ENCODE measurements around the gene XXYLT1. TPM values are rescaled to one million over a fixed set of nuclear protein-coding genes. Genes with fewer than 3 reads are reported as not detected.

The XXYLT1 gene
- polyA plus RNA-seq, 1 donor (not counting 4 experiments of a cell fraction or from before 2014, with no cell fraction given), result 11.1 TPM

DNA sequence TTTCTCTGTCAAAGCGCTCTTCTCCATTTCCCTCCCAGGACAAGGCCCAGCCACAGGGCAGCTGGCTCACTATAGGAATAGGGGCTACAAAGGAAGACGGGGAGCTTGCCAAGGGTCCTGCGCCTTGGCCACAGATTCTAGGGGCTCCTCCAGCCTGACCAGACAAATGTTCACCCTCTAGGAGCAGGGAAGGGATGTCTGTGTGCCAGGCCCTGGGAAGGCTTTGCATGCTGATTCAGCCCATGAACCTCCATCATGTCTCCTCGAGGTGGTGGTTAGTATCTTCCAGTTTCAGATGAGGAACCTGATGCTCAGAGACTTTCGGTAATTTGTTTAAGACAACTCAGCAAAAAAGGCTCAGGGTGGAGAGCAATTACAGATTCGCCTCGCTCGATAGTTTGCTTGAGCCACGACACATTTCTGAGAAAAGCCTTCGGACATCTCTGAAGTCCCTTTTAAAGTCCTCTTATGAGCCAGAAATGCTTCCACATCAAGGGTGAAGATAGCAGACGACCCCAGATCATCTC is 110.0 kb downstream of the XXYLT1 start:
- FAIRE-seq (no peak), DNase-seq (ENCODE audit: low read depth, low spot score) (no peak)
- Histone ChIP-seq H2AFZ (ENCODE audit: control insufficient read depth, low read length) (no peak overlapping the region), H3K27me3 (ENCODE audit: control insufficient read depth, extremely low read depth, insufficient read depth, low read length) (no peaks in the 10 kb centered on the region), H4K20me1 (ENCODE audit: control insufficient read depth, extremely low read depth, insufficient read depth, low read length) (no peaks in the 10 kb centered on the region), H3K27ac (ENCODE audit: control insufficient read depth, insufficient read depth, low read length) (no peak overlapping the region), H3K9me3 (ENCODE audit: control insufficient read depth, low read depth, low read length) (no peaks in the 10 kb centered on the region), H3K36me3 (ENCODE audit: control insufficient read depth in 2 of 2, extremely low read depth in 1 of 2, insufficient read depth in 2 of 2, low read length in 2 of 2) (no peaks in the 10 kb centered on the region), H3K79me2 (ENCODE audit: control insufficient read depth, insufficient read depth, low read length) (no peaks in the 10 kb centered on the region), H3K4me3 (ENCODE audit: control insufficient read depth in 2 of 3, extremely low read depth in 1 of 3, insufficient read depth in 2 of 3, low read depth in 1 of 3, low read length in 3 of 3) (no peak overlapping the region), H3K4me2 (ENCODE audit: control insufficient read depth, extremely low read depth, insufficient read depth, low read depth, low read length) (no peak overlapping the region), H3K4me1 (ENCODE audit: control insufficient read depth, extremely low read depth, insufficient read depth, low read length) (no peaks in the 10 kb centered on the region), H3K9ac (ENCODE audit: control insufficient read depth, extremely low read depth, insufficient read depth, low read length) (no peak overlapping the region), H3K9me1 (ENCODE audit: control insufficient read depth, extremely low read depth, insufficient read depth, low read length) (no peaks in the 10 kb centered on the region)
- dilution Hi-C loops (cut with MboI; ENCODE audit: extremely low pct_ligation_motif_present, low sequenced_read_pairs), result no loop called here
- TF ChIP-seq, protein P1, sequence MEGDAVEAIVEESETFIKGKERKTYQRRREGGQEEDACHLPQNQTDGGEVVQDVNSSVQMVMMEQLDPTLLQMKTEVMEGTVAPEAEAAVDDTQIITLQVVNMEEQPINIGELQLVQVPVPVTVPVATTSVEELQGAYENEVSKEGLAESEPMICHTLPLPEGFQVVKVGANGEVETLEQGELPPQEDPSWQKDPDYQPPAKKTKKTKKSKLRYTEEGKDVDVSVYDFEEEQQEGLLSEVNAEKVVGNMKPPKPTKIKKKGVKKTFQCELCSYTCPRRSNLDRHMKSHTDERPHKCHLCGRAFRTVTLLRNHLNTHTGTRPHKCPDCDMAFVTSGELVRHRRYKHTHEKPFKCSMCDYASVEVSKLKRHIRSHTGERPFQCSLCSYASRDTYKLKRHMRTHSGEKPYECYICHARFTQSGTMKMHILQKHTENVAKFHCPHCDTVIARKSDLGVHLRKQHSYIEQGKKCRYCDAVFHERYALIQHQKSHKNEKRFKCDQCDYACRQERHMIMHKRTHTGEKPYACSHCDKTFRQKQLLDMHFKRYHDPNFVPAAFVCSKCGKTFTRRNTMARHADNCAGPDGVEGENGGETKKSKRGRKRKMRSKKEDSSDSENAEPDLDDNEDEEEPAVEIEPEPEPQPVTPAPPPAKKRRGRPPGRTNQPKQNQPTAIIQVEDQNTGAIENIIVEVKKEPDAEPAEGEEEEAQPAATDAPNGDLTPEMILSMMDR (optimal IDR thresholded peaks at IDR 0.05 in 1 of 3, IDR thresholded peaks at IDR 0.05 in 1 of 3, conservative IDR thresholded peaks at IDR 0.05 in 1 of 3; ENCODE audit: extremely low read depth in 1 of 3, insufficient read depth in 2 of 3, low read length in 3 of 3), result no peak
- no peak for TF ChIP-seq EZH2 (IDR thresholded peaks at IDR 0.05; ENCODE audit: low read length)

DNA sequence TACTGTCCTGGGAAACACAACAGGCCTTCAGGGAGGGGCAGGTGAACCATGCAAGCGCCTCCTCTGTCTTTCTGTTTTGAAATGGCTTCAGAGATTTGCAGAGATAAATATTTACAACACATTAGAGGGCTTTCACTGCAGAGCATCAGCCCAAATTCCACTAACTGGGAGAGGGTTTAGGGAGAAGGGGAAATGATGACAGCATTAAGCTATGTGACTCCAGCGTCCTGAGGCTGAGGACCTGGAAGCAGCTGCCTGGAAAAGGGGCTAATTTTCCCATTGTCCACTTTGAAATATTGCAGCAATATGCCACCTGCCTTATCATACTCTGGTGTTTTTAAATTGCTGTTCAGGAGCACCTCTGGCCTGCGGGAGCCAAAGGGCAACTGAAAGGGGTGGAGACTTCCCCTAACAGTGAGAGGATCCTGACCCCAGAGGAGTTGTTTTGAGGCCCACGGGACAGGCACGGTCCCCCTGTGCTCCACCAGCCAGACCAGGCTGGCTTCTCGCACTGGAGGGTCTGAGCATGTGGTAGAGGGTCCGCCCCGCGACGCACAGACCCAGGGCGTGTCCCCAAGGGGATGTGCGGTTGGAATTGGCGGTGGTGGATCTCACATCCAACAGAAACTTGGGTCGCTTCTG is 110.6 kb downstream of the XXYLT1 start:
- Histone ChIP-seq H3K79me2 (ENCODE audit: control insufficient read depth, insufficient read depth, low read length) (no peaks in the 10 kb centered on the region), H3K9me1 (ENCODE audit: control insufficient read depth, extremely low read depth, insufficient read depth, low read length) (no peaks in the 10 kb centered on the region), H3K9ac (ENCODE audit: control insufficient read depth, extremely low read depth, insufficient read depth, low read length) (no peak overlapping the region), H3K4me2 (ENCODE audit: control insufficient read depth, extremely low read depth, insufficient read depth, low read depth, low read length) (no peak overlapping the region), H3K9me3 (ENCODE audit: control insufficient read depth, low read depth, low read length) (no peaks in the 10 kb centered on the region), H3K4me3 (ENCODE audit: control insufficient read depth in 2 of 3, extremely low read depth in 1 of 3, insufficient read depth in 2 of 3, low read depth in 1 of 3, low read length in 3 of 3) (no peak overlapping the region), H2AFZ (ENCODE audit: control insufficient read depth, low read length) (no peak overlapping the region), H3K27me3 (ENCODE audit: control insufficient read depth, extremely low read depth, insufficient read depth, low read length) (no peaks in the 10 kb centered on the region), H3K27ac (ENCODE audit: control insufficient read depth, insufficient read depth, low read length) (no peak overlapping the region), H4K20me1 (ENCODE audit: control insufficient read depth, extremely low read depth, insufficient read depth, low read length) (no peaks in the 10 kb centered on the region), H3K4me1 (ENCODE audit: control insufficient read depth, extremely low read depth, insufficient read depth, low read length) (peaks cover 3% of the 10 kb centered on the region), H3K36me3 (ENCODE audit: control insufficient read depth in 2 of 2, extremely low read depth in 1 of 2, insufficient read depth in 2 of 2, low read length in 2 of 2) (no peaks in the 10 kb centered on the region)
- TF ChIP-seq, protein P1 (optimal IDR thresholded peaks at IDR 0.05 in 1 of 3, IDR thresholded peaks at IDR 0.05 in 1 of 3, conservative IDR thresholded peaks at IDR 0.05 in 1 of 3; ENCODE audit: extremely low read depth in 1 of 3, insufficient read depth in 2 of 3, low read length in 3 of 3), result no peak
- TF ChIP-seq EZH2 (IDR thresholded peaks at IDR 0.05; ENCODE audit: low read length), result no peak
- dilution Hi-C loops (cut with MboI; ENCODE audit: extremely low pct_ligation_motif_present, low sequenced_read_pairs), result no loop called here
- FAIRE-seq (no peak), DNase-seq (ENCODE audit: low read depth, low spot score) (no peak)
